Raji (cell line): ENCODE data around the gene USP9X.

ENCODE experiments used
- POLR2A ChIP-seq: IDR thresholded peaks from 2 replicates; pipeline ENCODE4 v1.6.1; 2011; ENCODE audit warnings: low read depth, low read length, control low read depth; ENCODE audit not compliant: insufficient read depth

The USP9X gene

DNA sequence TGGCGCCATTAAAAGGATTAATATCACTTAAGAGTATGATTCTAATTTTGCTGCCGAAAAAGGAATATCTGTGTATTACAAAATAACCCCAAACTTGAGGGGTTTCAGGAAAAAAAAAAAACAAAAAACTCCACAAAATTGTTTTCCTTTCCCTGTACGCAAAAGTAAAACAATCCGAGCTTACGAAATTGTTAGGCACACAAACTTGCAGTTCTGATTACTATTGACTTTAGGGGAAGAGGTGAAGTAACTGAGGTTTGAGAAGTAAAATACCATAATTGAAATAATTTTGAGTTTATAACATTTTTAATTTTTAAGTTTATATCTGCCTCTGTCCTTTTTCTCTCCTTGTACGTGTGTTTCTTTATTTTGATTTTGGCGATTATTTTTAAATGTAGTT is 64.8 kb downstream of the USP9X start:
- no peak for TF ChIP-seq POLR2A

DNA sequence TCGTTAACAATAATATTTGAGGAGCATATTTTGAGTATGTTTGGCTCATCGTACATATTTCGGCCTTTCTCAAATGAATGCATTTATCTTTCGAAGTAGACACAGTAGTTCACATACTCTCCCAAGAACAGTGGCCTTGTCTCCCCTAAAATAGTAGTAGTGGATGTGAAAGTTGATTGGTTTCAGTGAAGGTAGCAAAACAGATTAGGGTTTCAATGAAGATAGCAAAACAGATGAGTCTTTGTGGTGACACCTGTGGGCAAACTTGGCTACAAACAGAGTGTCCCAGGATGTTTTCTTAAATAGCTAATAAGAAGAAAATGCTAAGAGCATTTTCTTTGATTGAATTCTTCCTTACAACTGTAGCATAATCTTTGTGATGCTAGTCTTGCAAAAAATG is 67.0 kb downstream of the USP9X start:
- no peak for TF ChIP-seq POLR2A

GRCh38 chrX:41153448-41153847 is 68.2 kb downstream of the USP9X start:
- TF ChIP-seq POLR2A: no peak

- no peak for TF ChIP-seq POLR2A
These were observed 68.7 kb downstream of the USP9X start for GRCh38 chrX:41153957-41154356.

- no peak for TF ChIP-seq POLR2A
These were observed 79.2 kb downstream of the USP9X start for GRCh38 chrX:41164449-41164848.

- no peak for TF ChIP-seq POLR2A
These were observed 82.6 kb downstream of the USP9X start for GRCh38 chrX:41167888-41168287.

GRCh38 chrX:41176263-41176662 is 91.0 kb downstream of the USP9X start:
- TF ChIP-seq POLR2A: no peak

DNA sequence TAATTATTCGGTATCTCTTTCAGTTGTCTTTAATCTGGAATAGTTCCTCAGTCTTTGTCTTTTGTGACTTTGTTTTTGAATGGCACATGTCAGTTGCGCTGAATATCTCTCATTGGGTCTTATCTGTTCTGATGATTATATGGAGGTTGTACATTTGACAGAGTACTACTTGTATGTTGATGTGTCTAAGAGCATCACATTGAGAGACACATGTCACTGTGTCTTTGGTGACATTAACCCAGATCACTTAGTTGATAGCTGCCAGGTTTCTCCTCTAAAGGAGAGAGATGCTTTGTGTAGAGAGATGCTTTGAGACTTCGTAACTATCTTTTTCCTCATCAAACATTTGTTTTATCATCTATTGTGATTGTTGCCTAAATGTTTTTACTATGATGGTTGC is 92.1 kb downstream of the USP9X start:
- TF ChIP-seq POLR2A: no peak

- no peak for TF ChIP-seq POLR2A
These were observed 93.0 kb downstream of the USP9X start for GRCh38 chrX:41178201-41178600.

DNA sequence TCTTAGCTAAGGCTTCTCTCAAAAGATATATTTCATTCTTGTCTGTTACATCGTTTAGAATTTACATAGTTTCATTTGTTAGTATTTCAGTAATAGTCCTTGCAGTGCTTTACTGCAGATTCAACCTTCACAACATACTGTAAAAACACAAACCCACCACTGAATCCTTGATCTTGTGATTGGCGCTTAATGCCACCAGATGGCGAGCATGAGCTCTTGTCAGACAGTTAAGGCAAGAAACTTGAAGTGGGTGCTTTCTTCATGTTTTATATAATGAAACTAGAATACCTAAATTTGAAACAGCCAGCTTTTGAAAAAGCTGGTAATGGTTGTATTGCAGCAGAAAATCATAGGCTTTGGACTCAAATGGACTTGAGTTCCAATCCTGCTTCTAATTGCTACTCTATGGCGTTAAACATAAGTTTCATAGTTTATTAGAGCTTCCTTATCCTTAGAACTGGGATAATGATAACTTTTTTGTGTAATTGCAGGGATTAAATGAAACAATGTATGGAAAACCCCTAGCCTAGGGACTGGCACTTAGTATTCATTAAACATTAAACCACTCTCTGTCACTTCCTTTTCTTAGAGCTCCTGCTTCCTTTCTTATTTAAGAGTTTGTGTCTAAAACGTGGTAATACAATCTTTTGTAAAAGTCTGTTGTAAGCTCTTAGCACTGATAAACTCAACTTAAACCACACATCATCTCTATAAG is 95.1 kb downstream of the USP9X start:
- no peak for TF ChIP-seq POLR2A

- no peak for TF ChIP-seq POLR2A
These were observed 99.1 kb downstream of the USP9X start for GRCh38 chrX:41184312-41184711.

GRCh38 chrX:41189156-41189555 is 103.9 kb downstream of the USP9X start:
- no peak for TF ChIP-seq POLR2A

DNA sequence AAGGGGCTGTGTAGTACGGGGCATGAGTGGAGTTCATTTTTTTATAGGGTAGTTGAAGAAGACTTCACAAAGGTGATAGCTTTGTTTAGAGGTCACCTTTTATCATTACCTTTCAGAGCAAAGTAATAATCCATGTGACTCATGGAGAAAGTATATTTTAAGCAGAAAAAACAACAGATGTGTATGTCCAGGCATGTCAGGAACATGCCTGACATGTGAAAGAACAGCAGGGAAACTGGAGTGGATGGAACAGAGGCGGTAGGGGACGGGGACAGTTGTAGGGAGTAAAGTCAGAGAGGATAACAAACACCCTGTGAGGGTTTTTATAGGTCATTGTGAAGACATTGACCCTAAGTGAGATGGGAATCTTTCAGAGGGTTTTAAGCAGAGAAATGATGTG is 107.6 kb downstream of the USP9X start:
- TF ChIP-seq POLR2A: no peak

- no peak for TF ChIP-seq POLR2A
These were observed 113.2 kb downstream of the USP9X start for GRCh38 chrX:41198410-41198809.

DNA sequence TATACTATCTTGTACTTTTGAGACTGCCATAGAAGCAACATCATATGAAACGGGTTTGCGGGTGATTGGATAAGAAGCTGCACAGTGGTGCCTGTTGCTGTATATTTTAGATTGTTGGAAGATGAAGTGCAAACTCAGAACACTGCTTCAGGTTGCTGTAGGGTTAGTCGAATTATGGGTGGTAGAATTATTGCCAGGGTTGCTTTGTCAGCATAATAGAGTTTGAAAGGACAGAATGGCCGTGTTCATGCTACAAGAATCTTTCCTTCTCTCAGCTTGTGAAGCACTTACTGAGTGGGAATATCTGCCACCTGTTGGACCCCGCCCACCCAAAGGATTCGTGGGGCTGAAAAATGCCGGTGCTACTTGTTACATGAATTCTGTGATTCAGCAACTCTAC is 115.5 kb downstream of the USP9X start:
- no peak for TF ChIP-seq POLR2A

DNA sequence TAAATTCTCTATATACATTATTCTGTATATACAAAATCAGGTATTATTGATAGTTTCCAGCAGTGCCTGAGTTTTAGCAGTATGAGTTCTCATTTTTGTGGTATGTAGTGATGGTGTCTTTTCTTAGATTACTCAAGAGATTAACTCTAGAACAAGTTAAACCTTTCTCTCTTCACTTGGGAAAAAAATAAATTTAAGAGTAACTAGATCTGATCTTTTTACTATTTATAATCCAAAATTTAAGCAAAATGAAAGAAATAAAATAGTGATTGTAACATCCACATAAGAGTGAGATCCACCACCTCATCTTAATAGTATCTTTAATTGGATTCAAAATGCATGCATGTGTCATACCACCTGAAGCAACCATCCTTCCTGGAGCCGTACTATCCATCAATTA is 124.6 kb downstream of the USP9X start:
- TF ChIP-seq POLR2A: no peak

- no peak for TF ChIP-seq POLR2A
These were observed 139.4 kb downstream of the USP9X start for GRCh38 chrX:41224605-41225004.
